Choroid plexus epithelial cell (primary cell): Measurements from ENCODE around the gene NAA40.

ENCODE experiments used
- DNase-seq: peaks from one replicate; pipeline ENCODE4 v3.0.0-alpha.2; 2010; ENCODE audit warnings: low read depth
- H3K4me3 ChIP-seq: 2 replicates; pipeline ENCODE4 v1.5.1; 2011; ENCODE audit warnings: low read depth, mild to moderate bottlenecking, control low read depth, low read length, moderate library complexity
- TF ChIP-seq, protein P1 (sequence below): conservative IDR thresholded peaks from 2 replicates; pipeline ENCODE4 v1.5.1; 2011; ENCODE audit warnings: low read depth, mild to moderate bottlenecking, control low read depth, inconsistent platforms, low read length, moderate library complexity

NAA40 gene

DNA sequence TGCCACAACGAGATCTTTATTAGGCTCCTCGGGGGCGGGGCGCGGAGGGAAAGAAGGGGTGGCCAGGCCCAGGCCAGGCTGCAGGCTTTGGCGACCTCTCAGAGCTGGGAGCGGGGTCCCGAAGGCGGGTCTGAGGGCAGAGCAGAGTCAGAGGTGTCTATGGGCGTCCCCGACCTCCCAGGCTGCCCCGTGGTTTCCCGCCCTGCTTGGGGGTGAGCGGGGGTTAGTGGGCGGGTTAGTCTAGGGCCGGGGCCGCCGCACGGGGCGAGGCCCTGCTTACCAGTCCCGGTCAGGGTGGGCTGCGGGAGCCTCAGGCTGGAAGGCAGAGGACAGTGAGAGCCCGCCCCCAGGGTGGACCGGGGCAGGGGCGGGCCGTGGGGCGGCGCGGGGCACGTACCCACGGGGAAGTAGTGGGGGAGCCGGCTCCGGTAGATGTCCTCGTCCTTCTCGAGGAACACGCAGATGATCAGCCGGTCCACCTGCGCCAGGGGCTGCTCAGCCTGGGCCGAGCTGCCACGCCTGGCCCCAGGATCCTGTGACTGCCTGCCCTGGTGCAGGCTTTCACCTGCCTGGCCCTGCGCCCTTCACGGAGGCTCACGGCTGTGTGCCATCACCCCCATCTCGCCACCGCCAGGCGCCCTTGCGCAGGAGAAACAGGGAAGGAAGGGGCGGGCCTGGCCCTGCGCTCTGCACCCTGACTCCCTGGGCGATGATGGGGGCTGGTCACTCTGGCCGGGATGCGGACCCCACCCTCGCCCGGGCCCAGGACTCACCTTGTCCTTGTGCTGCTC lies 60.0 kb downstream of the NAA40 start:
- DNase-seq: no peak
- H3K4me3 ChIP-seq: no peak overlapping the region
- TF ChIP-seq, protein P1, sequence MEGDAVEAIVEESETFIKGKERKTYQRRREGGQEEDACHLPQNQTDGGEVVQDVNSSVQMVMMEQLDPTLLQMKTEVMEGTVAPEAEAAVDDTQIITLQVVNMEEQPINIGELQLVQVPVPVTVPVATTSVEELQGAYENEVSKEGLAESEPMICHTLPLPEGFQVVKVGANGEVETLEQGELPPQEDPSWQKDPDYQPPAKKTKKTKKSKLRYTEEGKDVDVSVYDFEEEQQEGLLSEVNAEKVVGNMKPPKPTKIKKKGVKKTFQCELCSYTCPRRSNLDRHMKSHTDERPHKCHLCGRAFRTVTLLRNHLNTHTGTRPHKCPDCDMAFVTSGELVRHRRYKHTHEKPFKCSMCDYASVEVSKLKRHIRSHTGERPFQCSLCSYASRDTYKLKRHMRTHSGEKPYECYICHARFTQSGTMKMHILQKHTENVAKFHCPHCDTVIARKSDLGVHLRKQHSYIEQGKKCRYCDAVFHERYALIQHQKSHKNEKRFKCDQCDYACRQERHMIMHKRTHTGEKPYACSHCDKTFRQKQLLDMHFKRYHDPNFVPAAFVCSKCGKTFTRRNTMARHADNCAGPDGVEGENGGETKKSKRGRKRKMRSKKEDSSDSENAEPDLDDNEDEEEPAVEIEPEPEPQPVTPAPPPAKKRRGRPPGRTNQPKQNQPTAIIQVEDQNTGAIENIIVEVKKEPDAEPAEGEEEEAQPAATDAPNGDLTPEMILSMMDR: no peak

DNA sequence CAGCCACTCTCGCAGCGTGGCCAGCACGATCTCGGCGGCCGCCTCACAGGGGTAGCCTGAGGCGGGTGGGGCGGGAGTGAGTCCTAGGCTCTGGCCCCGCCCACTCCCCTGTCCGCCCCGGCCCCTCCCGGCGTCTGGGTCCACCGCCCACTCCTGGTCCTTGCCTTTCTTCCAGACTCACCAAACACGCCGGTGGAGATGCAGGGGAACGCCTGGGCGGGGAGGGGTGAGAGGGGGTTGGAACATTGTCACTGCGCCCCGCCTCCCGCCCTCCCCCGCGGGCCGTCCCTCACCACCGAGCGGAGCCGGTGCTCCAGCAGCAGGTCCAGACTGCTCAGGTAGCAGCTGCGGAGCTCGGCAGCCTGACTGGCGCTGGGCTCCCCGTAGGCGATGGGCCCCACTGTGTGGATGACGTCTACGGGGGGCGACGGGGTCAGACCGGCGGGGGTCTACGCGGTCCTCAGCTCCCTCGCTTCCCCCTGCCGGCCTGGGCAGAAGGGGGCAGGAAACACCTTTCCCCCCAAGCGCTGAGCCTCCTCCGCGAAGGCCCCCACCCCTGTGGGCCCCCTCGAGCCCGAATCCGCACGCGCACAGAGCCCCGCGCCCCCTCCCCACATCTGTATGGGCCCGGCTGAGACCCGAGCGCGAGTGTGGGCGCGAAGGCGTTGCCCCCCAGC lies 60.7 kb downstream of the NAA40 start:
- DNase-seq: peak; percentile 61
- TF ChIP-seq, protein P1: no peak
- H3K4me3 ChIP-seq: peak overlapping the region; percentile 35

DNA sequence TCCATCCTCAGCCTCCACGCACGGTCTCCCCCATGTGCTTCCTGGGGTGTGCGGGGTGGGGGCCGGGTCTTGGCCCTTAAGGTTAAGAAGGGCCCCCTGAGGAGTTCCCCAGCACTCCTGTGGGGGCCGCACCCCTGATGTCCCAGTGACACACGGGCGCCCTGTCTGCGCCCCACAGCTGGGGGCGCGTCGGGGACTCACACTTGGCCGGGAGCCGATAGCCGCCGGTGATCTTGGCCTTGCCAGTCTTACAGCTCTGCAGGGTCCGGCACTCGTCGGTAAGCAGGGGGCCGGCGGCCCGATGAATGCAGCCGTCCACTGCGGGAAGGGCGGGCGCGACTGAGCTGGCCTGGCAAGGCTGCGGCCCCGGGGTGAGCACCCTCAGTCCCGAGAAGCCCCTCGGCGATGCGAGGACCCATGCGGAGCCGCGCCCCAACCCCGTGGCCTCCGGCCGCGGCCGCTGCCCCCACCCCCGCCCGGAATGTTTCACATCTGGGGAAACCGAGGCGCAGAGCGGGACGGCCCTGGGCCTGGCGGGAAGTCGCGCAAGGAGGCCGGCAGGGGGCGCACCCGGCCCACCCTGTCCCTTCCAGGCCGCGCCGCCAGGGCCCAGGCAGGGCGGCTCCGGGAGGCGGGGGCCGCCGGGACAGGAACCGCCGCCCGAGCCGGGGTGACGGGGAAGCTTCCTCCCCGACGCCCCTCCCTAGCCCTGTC lies 61.4 kb downstream of the NAA40 start:
- TF ChIP-seq, protein P1: peak; percentile 59
- peak overlapping the region; percentile 41 for H3K4me3 ChIP-seq
- peak; percentile 76 for DNase-seq

DNA sequence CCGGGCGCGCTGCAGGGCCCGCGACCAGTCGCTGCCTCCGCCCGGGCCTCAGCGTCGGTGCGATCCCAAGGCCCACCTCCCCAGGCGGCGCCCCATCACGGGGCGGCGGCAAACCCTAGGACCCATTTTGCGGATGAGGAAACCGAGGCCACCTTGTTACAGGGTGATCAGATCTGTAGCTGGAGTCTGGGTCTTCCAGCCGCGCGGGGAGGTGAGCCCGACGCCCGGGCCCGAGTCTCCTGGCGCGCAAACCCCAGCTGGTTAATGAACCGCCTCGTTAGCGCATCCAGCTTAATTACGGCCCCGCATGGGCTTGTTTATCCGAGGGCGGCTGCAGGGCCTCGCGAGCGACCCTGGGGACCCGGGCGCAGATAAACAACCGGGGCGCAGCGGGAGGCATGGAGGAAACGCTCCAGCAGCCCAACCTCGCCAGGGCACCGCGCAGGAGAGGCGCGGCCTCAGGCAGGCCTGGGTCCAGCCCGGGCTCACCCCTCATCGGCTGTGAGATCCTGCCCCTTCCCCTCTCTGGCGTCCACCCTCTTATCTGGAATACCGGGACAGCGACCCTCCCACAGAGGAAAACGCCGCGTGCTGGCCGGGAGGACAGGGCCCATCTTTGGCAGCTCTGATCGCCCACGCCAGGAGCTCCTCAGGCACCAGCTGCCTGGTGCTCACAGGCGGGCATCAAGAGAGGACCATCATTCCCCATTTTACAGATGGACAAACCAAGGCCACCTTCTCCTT lies 62.1 kb downstream of the NAA40 start:
- DNase-seq: no peak
- H3K4me3 ChIP-seq: peak overlapping the region; percentile 41
- TF ChIP-seq, protein P1: no peak

DNA sequence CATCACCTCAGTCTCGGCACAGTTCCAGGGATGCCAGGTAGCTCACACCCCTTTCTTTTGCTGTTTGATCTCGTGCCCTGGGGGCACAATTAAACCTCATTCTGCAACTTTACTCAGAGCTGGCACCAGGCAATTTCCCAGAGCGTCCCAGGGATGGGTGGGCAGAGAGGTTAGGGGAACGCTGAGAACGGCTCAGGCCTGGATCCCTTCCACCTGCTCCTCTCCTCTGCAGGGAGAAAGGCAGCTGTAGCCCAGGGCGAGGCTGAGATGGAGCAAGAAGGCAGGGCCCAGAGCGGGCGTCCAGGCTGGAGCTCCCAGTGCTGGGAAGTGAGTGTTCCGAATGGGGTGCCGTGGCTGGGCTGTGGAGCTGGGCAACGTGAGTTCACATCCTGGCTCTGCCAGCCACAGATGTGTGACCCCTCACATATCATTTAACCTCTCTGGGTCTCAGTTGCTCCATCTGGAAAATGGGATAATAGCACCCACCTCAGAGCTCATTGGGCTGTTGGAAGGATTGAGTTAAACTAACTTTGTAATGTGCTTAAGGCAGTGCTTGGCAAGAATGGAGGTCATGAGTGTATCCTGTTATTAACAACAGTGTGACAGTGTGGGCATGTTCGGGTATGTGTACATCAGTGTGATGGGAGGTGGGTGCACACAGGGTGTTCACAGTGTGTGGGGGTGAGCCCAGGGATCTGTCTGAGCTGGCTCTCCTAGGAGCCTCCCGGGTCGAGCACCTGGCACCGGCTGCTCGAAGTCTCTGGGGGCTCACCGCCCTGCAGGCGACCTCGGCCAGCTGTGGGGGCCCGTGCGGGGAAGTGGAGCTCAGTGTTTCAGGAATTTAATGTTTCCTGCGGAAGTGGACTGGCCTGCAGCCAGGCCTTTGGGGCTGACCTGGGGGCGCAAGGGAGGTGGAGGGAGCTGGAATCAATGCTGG lies 63.0 kb downstream of the NAA40 start:
- DNase-seq: peak; percentile 49
- TF ChIP-seq, protein P1: no peak
- no peak overlapping the region for H3K4me3 ChIP-seq
